Measurements from ENCODE around the gene FSCN2.

DNA sequence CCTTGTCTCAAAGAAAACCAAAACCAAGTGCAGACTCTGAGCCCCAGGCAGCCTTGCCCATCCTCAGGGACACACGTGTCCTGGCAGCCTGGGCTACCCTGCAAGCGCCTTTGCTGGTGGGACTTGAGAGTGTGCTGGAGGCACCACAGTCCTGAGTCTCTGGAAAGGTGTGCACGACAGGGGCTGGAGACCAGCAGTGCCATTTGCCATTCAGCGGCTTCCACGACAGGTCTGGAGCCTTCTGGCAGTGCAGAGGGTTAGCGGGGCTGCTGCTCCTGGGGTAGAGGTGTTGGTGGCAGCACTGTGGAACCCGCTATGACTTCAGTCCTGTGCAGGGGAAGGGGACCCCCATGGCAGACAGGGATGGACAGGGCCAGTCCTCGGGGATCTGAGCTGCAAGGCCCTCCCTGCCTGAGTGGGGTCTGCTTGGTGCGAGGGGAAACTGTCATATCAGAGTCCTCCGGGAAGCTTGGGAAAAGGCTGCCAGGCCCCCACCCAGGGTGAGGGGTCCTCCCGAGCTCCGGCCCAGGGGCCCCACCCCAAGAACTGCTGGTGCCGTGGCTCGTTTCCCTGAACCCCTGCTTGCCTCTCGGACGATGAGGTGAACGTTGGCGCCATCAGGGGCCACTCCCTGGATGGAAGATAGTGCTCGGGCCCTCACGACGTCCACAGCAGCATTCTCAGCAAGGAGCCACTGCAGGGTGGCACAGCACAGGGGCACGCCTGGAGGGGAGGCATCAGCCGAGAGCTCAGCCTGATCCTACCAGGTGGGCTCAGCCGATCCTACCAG, 17.2 kb downstream of the FSCN2 start:
- TF ChIP-seq, protein P1, sequence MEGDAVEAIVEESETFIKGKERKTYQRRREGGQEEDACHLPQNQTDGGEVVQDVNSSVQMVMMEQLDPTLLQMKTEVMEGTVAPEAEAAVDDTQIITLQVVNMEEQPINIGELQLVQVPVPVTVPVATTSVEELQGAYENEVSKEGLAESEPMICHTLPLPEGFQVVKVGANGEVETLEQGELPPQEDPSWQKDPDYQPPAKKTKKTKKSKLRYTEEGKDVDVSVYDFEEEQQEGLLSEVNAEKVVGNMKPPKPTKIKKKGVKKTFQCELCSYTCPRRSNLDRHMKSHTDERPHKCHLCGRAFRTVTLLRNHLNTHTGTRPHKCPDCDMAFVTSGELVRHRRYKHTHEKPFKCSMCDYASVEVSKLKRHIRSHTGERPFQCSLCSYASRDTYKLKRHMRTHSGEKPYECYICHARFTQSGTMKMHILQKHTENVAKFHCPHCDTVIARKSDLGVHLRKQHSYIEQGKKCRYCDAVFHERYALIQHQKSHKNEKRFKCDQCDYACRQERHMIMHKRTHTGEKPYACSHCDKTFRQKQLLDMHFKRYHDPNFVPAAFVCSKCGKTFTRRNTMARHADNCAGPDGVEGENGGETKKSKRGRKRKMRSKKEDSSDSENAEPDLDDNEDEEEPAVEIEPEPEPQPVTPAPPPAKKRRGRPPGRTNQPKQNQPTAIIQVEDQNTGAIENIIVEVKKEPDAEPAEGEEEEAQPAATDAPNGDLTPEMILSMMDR (IDR thresholded peaks at IDR 0.05): no peak
- TF ChIP-seq ZFX (IDR thresholded peaks at IDR 0.05; ENCODE audit: borderline replicate concordance): no peak

Measured in 22Rv1 (cell line).